MV-4-11 (cell line): ENCODE data around the gene NYNRIN.

Experiments used
- DNase-seq: peaks from one replicate; lab custom pipeline; 2025; lab: John Stamatoyannopoulos, UW

NYNRIN gene

GRCh38 chr14:24456980-24457379 is 58.2 kb downstream of the NYNRIN start:
- no peak for DNase-seq

DNA sequence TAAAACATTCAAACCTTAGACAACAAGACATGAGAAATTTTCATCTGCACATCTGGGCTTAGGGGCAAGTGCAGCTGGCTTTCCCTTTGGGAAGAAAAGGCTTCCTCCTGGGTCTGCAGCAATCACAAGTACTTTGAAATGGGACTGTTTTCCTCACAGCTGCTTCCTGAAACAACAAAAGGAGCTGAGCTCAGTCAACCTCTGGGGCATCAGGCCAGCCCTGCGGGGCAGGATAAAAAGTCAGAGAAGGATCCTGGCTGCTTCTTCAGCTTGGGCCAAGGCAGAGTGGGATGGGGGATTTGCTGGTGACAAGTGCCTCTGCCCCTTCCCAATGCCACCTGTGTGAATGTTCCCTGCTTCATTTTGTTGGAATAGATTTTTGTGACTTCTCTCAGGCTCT is 59.9 kb downstream of the NYNRIN start:
- DNase-seq: no peak

- no peak for DNase-seq
These were observed 60.5 kb downstream of the NYNRIN start for GRCh38 chr14:24459331-24459730.

DNA sequence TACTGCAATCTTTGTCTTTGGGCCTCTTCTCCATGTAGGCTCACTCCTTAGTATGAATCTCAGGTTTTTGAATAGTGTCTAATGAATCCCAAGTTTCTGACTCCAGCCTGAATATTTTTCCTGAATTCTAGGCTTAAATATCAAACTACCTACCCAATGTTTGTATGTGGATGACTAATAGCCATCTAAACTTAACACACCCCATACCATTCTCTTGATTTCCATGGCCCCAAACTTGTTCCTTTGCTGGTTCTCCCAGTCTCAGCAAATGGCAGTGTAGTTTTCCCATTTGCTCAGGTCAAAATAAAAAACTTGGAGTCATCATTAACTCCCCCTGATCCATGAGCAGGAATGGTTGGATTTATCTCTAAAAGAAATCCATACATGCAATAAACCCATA is 62.5 kb downstream of the NYNRIN start:
- DNase-seq: no peak

DNA sequence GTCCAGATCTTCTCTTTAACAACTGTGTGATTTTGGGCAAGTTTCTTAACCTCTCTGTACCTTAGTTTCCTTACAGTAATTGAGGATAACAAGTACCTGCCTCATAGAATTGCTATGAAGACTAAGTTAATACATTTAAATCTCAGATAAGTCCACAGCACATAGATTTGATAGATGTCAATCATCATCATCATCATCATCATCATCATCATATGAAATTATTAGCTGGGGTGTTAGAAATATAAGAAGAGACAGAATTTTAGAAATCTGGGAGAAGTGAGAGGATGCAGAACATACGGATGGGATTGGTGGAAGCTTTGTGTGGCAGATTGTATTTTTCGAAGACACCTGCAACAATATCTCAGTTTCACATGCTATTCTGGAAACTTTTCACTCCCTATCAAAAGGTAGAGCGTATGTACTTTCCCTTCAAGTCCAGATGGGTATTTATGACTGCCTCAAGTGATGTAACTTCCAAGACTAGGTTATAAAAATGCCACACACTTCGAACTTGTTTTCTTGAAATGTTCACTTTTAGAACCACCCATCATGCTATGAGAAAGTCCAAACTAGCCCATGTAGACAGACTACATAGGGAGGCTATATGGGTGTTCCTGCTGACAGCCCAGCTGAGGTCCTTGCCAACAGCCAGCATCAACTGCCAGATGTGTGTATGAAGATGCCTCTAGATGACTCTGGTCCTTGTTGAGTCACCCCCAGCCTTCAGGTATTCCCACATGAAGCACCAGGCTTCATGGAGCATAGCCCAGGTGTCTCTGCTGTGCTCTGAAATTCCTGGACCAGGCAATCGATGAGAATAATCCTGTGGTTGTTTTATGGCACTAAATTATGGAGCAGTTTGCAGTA is 64.4 kb downstream of the NYNRIN start:
- no peak for DNase-seq

- DNase-seq: no peak
These were observed 65.3 kb downstream of the NYNRIN start for GRCh38 chr14:24463884-24464785.

DNA sequence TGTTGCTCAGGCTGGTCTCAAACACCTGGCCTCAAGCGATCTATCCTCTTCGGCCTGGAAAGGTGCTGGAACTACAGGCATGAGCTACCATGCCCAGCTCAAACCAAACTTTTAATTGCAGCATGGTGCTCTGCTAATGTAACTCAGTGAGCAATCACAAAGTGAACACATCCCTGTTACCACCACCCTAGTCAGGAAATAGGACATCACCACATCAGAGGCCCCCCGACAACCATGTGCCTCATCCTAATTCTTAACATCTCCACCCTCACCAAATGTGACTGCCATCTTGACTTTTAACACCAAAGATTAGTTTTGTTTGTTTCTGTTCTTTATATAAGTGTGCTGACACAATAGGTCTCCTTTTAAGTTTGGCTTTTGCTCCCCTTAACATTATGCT is 66.6 kb downstream of the NYNRIN start:
- DNase-seq: no peak

DNA sequence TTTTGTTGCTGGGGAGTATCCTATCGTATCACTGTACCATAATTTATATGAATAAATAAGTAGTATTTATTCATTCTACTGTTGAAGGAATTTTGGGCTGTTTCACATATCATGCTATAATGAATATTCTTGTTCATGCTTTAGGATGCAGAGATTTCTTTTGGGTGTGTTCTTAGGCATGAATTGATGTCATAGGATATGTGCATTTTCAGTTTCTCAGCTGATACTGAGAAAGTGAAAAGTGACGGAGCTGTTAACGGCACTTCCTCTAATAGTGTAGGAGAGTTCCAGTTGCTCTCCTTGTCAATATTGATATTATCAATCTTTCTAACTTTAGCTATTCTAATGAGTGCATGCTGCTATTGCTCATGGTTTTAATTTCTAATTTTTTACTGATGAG is 67.0 kb downstream of the NYNRIN start:
- DNase-seq: no peak
